ENCODE data around the gene GRWD1. TPM values are rescaled to one million over a fixed set of nuclear protein-coding genes. Genes with fewer than 3 reads are reported as not detected.

Gene GRWD1
- total and polyA plus RNA-seq, 2 experiments from 2014 or later, result 25.2 to 33.1 TPM

- 93% methylated on average over 5 of the region's 5 CpGs for WGBS (ENCODE audit: low lambda C conversion rate, missing lambda C conversion rate)
- no peaks in the 10 kb centered on the region for H3K9me2 ChIP-seq (replicated peaks; ENCODE audit: insufficient read depth)
- no peak for TF ChIP-seq EZH2 (IDR thresholded peaks at IDR 0.05; ENCODE audit: borderline replicate concordance)
- TF ChIP-seq EZH2phosphoT487 (IDR thresholded peaks at IDR 0.05; ENCODE audit: low read depth, severe bottlenecking, unreplicated experiment), result no peak
- TF ChIP-seq CTCF (IDR thresholded peaks at IDR 0.05; ENCODE audit: poor library complexity), result no peak
- H3K9me3 ChIP-seq (ENCODE audit: low read depth), result no peaks in the 10 kb centered on the region
- no peak overlapping the region for H3K27ac ChIP-seq
- H3K4me2 ChIP-seq, result no peak overlapping the region
- H2AFZ ChIP-seq, result no peak overlapping the region
- no peaks in the 10 kb centered on the region for H3K79me2 ChIP-seq
- H3K36me3 ChIP-seq (replicated peaks; ENCODE audit: insufficient read depth, low read depth), result no peaks in the 10 kb centered on the region
- no peak for DNase-seq (ENCODE audit: low spot score)
- H3K4me3 ChIP-seq, result no peak overlapping the region
- H4K20me1 ChIP-seq (ENCODE audit: insufficient read depth, poor library complexity, severe bottlenecking), result no peaks in the 10 kb centered on the region
- H3K4me1 ChIP-seq (ENCODE audit: insufficient read depth), result no peaks in the 10 kb centered on the region
- peaks cover under 1% of the 10 kb centered on the region for H3K27me3 ChIP-seq
Observed at GRCh38 chr19:48436586-48436985, 9.2 kb upstream of the GRWD1 start.

- Histone ChIP-seq H3K79me2 (peaks cover 4% of the 10 kb centered on the region), H3K9me2 (replicated peaks; ENCODE audit: insufficient read depth) (no peaks in the 10 kb centered on the region), H3K9me3 (ENCODE audit: low read depth) (no peaks in the 10 kb centered on the region), H3K4me2 (no peak overlapping the region), H2AFZ (no peak overlapping the region), H3K4me3 (no peak overlapping the region), H3K4me1 (ENCODE audit: insufficient read depth) (peaks cover 7% of the 10 kb centered on the region), H3K36me3 (replicated peaks; ENCODE audit: insufficient read depth, low read depth) (no peaks in the 10 kb centered on the region), H3K27ac (no peak overlapping the region), H4K20me1 (ENCODE audit: insufficient read depth, poor library complexity, severe bottlenecking) (no peaks in the 10 kb centered on the region), H3K27me3 (peaks cover 7% of the 10 kb centered on the region)
- TF ChIP-seq CTCF (IDR thresholded peaks at IDR 0.05; ENCODE audit: poor library complexity), result no peak
- TF ChIP-seq EZH2phosphoT487 (IDR thresholded peaks at IDR 0.05; ENCODE audit: low read depth, severe bottlenecking, unreplicated experiment), result no peak
- TF ChIP-seq EZH2 (IDR thresholded peaks at IDR 0.05; ENCODE audit: borderline replicate concordance), result no peak
- no peak for DNase-seq (ENCODE audit: low spot score)
- 92% methylated on average over 19 of the region's 20 CpGs for WGBS (ENCODE audit: low lambda C conversion rate, missing lambda C conversion rate)
Observed at GRCh38 chr19:48441360-48442050, 4.3 kb upstream of the GRWD1 start.

GRCh38 chr19:48442116-48443035 lies 3.4 kb upstream of the GRWD1 start:
- Histone ChIP-seq H3K4me2 (no peak overlapping the region), H3K36me3 (replicated peaks; ENCODE audit: insufficient read depth, low read depth) (no peaks in the 10 kb centered on the region), H4K20me1 (ENCODE audit: insufficient read depth, poor library complexity, severe bottlenecking) (no peaks in the 10 kb centered on the region), H3K9me2 (replicated peaks; ENCODE audit: insufficient read depth) (no peaks in the 10 kb centered on the region), H2AFZ (no peak overlapping the region), H3K9me3 (ENCODE audit: low read depth) (no peaks in the 10 kb centered on the region), H3K4me3 (no peak overlapping the region), H3K79me2 (peaks cover 9% of the 10 kb centered on the region), H3K27me3 (peaks cover 7% of the 10 kb centered on the region), H3K27ac (no peak overlapping the region), H3K4me1 (ENCODE audit: insufficient read depth) (peaks cover 7% of the 10 kb centered on the region)
- 91% methylated on average over 33 of the region's 94 CpGs for WGBS (ENCODE audit: low lambda C conversion rate, missing lambda C conversion rate)
- DNase-seq (ENCODE audit: low spot score), result no peak
- no peak for TF ChIP-seq EZH2 (IDR thresholded peaks at IDR 0.05; ENCODE audit: borderline replicate concordance)
- TF ChIP-seq CTCF (IDR thresholded peaks at IDR 0.05; ENCODE audit: poor library complexity), result no peak
- TF ChIP-seq EZH2phosphoT487 (IDR thresholded peaks at IDR 0.05; ENCODE audit: low read depth, severe bottlenecking, unreplicated experiment), result no peak
